ENCODE results near the gene CA12. TPM values are rescaled to one million over a fixed set of nuclear protein-coding genes. Genes with fewer than 3 reads are reported as not detected.

Gene CA12
- total and polyA plus RNA-seq, 9 of the 15 experiments (the other 6 are each of a cell fraction or from before 2014, with no cell fraction given), result 0.01 to 0.78 (median 0.15) TPM; not detected in 1

GRCh38 chr15:63366451-63366850 lies 15.2 kb downstream of the CA12 start:
- Histone ChIP-seq H3K27me3 (ENCODE audit: control insufficient read depth in 2 of 2, insufficient read depth in 2 of 2, low read length in 2 of 2) (no peaks in the 10 kb centered on the region), H3K4me2 (ENCODE audit: insufficient read depth, low read length) (no peak overlapping the region), H3K36me3 (ENCODE audit: control insufficient read depth, insufficient read depth, low read length) (no peaks in the 10 kb centered on the region), H3K9me3 (replicated peaks; ENCODE audit: control insufficient read depth, insufficient read depth, low read depth, low read length) (no peaks in the 10 kb centered on the region), H3K4me1 (replicated peaks in 1 of 2; ENCODE audit: control insufficient read depth in 2 of 2, insufficient read depth in 2 of 2, low read length in 2 of 2) (peaks cover 29 to 35% of the 10 kb centered on the region in 2 experiments), H3K9ac (ENCODE audit: insufficient read depth in 1 of 2, low read depth in 2 of 2, low read length in 2 of 2) (no peak overlapping the region), H4K20me1 (replicated peaks; ENCODE audit: control insufficient read depth, insufficient read depth, low read length) (no peaks in the 10 kb centered on the region), H3K9me1 (ENCODE audit: control insufficient read depth, insufficient read depth, low read length) (no peaks in the 10 kb centered on the region), H2AFZ (ENCODE audit: low read depth, low read length) (no peak overlapping the region), H3K79me2 (ENCODE audit: control insufficient read depth, insufficient read depth, low read length) (no peaks in the 10 kb centered on the region), H3K27ac (ENCODE audit: extremely low read depth, low read depth, low read length) (no peak overlapping the region), H3K4me3 (no peak overlapping the region)
- CTCF ChIA-PET (ENCODE audit: low intra/inter-chr PET ratio), result no interaction called here
- in situ Hi-C loops (cut with MboI), result no loop called here
- ATAC-seq (no peak), FAIRE-seq (no peak), DNase-seq (ENCODE audit: extremely low read depth in 1 of 4, low spot score in 3 of 4) (no peak)
- WGBS (ENCODE audit: insufficient coverage, low coverage, missing lambda C conversion rate), result 62% methylated on average over 2 of the region's 2 CpGs
- POLR2A ChIA-PET, result interaction anchor here (0.8 kb wide), 1 partner anchor 10 kb away, joined by 3 read pairs; no protein-coding TSS in a partner anchor
- TF ChIP-seq ZNF124 (CRISPR knock-in tag; IDR thresholded peaks at IDR 0.05) (no peak), SAFB (IDR thresholded peaks at IDR 0.05; ENCODE audit: borderline replicate concordance, low read depth, low read length) (no peak)
- BruUV-seq (replicated peaks), result no TSS peak
- intact Hi-C loops (cut with micrococcal nuclease), result no loop called here

- no peaks in the 10 kb centered on the region for H3K79me2 ChIP-seq (ENCODE audit: control insufficient read depth, insufficient read depth, low read length)
- in situ Hi-C loops (cut with MboI), result no loop called here
- CTCF ChIA-PET (ENCODE audit: low intra/inter-chr PET ratio), result no interaction called here
- no peak overlapping the region for H3K27ac ChIP-seq (ENCODE audit: extremely low read depth, low read depth, low read length)
- no peaks in the 10 kb centered on the region for H3K9me3 ChIP-seq (replicated peaks; ENCODE audit: control insufficient read depth, insufficient read depth, low read depth, low read length)
- no peak overlapping the region for H3K4me2 ChIP-seq (ENCODE audit: insufficient read depth, low read length)
- no peaks in the 10 kb centered on the region for H3K9me1 ChIP-seq (ENCODE audit: control insufficient read depth, insufficient read depth, low read length)
- POLR2A ChIA-PET, result interaction anchor here (0.7 to 0.8 kb wide), 2 partner anchors 82 to 219 kb away, joined by 3 read pairs; no protein-coding TSS in a partner anchor
- no peak for DNase-seq (ENCODE audit: extremely low read depth in 1 of 4, low spot score in 3 of 4)
- ATAC-seq, result no peak
- no peak overlapping the region for H3K4me3 ChIP-seq
- peaks cover 27 to 35% of the 10 kb centered on the region in 2 experiments for H3K4me1 ChIP-seq (replicated peaks in 1 of 2; ENCODE audit: control insufficient read depth in 2 of 2, insufficient read depth in 2 of 2, low read length in 2 of 2)
- intact Hi-C loops (cut with micrococcal nuclease), result no loop called here
- no peaks in the 10 kb centered on the region for H3K27me3 ChIP-seq (ENCODE audit: control insufficient read depth in 2 of 2, insufficient read depth in 2 of 2, low read length in 2 of 2)
- no peak overlapping the region for H2AFZ ChIP-seq (ENCODE audit: low read depth, low read length)
- no peak overlapping the region for H3K9ac ChIP-seq (ENCODE audit: insufficient read depth in 1 of 2, low read depth in 2 of 2, low read length in 2 of 2)
- 30% methylated on average over 5 of the region's 5 CpGs for WGBS (ENCODE audit: insufficient coverage, low coverage, missing lambda C conversion rate)
- H4K20me1 ChIP-seq (replicated peaks; ENCODE audit: control insufficient read depth, insufficient read depth, low read length), result no peaks in the 10 kb centered on the region
- H3K36me3 ChIP-seq (ENCODE audit: control insufficient read depth, insufficient read depth, low read length), result no peaks in the 10 kb centered on the region
- FAIRE-seq, result no peak
- BruUV-seq (replicated peaks), result no TSS peak
- no peak for TF ChIP-seq PATZ1 (CRISPR knock-in tag; IDR thresholded peaks at IDR 0.05; ENCODE audit: borderline replicate concordance)
- no peak for TF ChIP-seq SNIP1 (IDR thresholded peaks at IDR 0.05; ENCODE audit: low read depth)
- TF ChIP-seq HNRNPL (IDR thresholded peaks at IDR 0.05; ENCODE audit: low read depth, low read length), result no peak
- no peak for TF ChIP-seq ZBTB9 (CRISPR knock-in tag; IDR thresholded peaks at IDR 0.05)
- no peak for TF ChIP-seq PHF20 (IDR thresholded peaks at IDR 0.05; ENCODE audit: partially characterized antibody)
- TF ChIP-seq ZSCAN32 (CRISPR knock-in tag; IDR thresholded peaks at IDR 0.05), result no peak
- TF ChIP-seq MEF2D (tag; conservative IDR thresholded peaks at IDR 0.05; ENCODE audit: low read depth), result no peak
- no peak for TF ChIP-seq EWSR1 (IDR thresholded peaks at IDR 0.05; ENCODE audit: borderline replicate concordance, low read depth, partially characterized antibody)
- no peak for TF ChIP-seq ZFP30 (CRISPR knock-in tag; IDR thresholded peaks at IDR 0.05; ENCODE audit: borderline replicate concordance)
- TF ChIP-seq POLR2B (IDR thresholded peaks at IDR 0.05; ENCODE audit: low read depth, partially characterized antibody), result no peak
- TF ChIP-seq HNRNPH1 (optimal IDR thresholded peaks at IDR 0.05; ENCODE audit: low read depth, low read length), result no peak
- no peak for TF ChIP-seq NFIX (CRISPR knock-in tag; IDR thresholded peaks at IDR 0.05; ENCODE audit: low read depth)
These were observed 16.4 kb downstream of the CA12 start for GRCh38 chr15:63365273-63365680.
